WERI-Rb-1 (cell line): Measurements from ENCODE around the gene FSTL1.

Source experiments
- DNase-seq: peaks from one replicate; pipeline ENCODE4 v3.0.0-alpha.2; 2020
- H3K27ac ChIP-seq: fragments of 250-450 bp; sonication (Bioruptor Pico); 2 replicates; pipeline ENCODE4 v1.5.1; 2020; ENCODE audit warnings: mild to moderate bottlenecking, moderate library complexity
- H3K27me3 ChIP-seq: fragments of 250-450 bp; sonication (Bioruptor Pico); 2 replicates; pipeline ENCODE4 v1.5.1; 2021; ENCODE audit warnings: mild to moderate bottlenecking, low read depth, moderate library complexity; ENCODE audit not compliant: insufficient read depth, severe bottlenecking
- H3K36me3 ChIP-seq: fragments of 250-450 bp; sonication (Bioruptor Pico); 2 replicates; pipeline ENCODE4 v1.5.1; 2020; ENCODE audit warnings: mild to moderate bottlenecking, moderate library complexity
- H3K4me3 ChIP-seq: 2 replicates; pipeline ENCODE4 v1.5.1; 2011; ENCODE audit warnings: low read depth, mild to moderate bottlenecking, control low read depth, low read length
- H3K9me3 ChIP-seq: fragments of 250-450 bp; sonication (Bioruptor Pico); 2 replicates; pipeline ENCODE4 v1.5.1; 2021; ENCODE audit warnings: mild to moderate bottlenecking, moderate library complexity; ENCODE audit not compliant: severe bottlenecking
- CTCF ChIP-seq: IDR thresholded peaks from 2 replicates; pipeline ENCODE4 v1.5.1; 2011; ENCODE audit warnings: low read depth, mild to moderate bottlenecking, control low read depth, inconsistent platforms, low read length

Gene FSTL1

DNA sequence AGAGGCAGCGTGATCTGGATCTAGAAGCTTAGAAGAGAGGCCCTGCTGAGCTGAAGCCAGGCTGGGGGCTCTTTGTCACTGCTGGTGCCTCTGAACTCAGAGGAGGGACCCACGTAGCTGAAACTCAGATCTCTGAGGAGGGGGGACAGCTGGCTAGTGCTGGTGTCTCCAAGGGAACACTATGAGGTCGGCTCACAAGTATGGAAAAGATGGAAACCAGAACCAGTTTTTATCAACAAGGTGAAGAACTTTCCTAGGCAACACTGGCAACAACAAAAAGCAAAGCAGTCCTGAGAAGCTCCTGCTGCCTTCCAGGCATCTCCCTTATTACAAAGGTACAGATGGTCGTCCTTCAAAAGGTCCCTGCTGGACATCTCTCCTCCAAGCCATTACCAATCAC lies 27.0 kb upstream of the FSTL1 start:
- H3K36me3 ChIP-seq: no peaks in the 10 kb centered on the region
- H3K4me3 ChIP-seq: peak overlapping the region; percentile 24
- DNase-seq: peak; percentile 79
- no peaks in the 10 kb centered on the region for H3K27me3 ChIP-seq
- no peak for TF ChIP-seq CTCF
- peak overlapping the region; percentile 91 for H3K27ac ChIP-seq
- H3K9me3 ChIP-seq: no peaks in the 10 kb centered on the region

DNA sequence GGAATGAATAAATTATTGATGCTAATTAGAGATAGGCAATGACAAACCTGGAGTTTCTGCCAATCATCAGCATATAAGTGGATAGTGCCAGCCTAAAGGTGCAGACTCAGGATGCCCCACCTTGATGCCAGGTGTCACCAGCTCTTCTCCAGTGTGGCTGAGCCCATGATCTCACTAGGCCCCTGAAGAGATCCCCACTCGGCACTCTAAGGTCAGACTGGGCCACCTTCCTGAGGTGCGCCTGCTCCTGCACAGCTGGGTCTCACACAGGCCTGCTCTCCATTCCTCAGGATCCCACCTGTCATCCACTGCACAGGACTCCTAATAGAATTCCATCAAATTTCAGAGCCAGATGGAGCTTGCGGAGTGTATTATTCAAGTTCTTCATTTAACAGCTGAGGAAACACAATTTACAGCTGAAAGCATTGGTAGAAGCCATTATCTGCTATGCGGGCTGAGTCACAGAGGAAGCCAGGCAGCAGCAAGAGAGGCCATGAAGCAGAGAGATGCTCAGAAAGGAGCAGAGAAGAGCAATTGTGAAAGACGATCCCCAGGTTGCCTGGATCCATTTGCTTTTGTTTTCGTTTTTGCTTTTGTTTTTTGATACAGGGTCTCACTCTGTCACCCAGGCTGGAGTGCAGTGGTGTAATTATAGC lies 25.1 kb upstream of the FSTL1 start:
- Histone ChIP-seq H3K27ac (peak overlapping the region; percentile 91), H3K36me3 (no peaks in the 10 kb centered on the region)
- DNase-seq: peak; percentile 29

DNA sequence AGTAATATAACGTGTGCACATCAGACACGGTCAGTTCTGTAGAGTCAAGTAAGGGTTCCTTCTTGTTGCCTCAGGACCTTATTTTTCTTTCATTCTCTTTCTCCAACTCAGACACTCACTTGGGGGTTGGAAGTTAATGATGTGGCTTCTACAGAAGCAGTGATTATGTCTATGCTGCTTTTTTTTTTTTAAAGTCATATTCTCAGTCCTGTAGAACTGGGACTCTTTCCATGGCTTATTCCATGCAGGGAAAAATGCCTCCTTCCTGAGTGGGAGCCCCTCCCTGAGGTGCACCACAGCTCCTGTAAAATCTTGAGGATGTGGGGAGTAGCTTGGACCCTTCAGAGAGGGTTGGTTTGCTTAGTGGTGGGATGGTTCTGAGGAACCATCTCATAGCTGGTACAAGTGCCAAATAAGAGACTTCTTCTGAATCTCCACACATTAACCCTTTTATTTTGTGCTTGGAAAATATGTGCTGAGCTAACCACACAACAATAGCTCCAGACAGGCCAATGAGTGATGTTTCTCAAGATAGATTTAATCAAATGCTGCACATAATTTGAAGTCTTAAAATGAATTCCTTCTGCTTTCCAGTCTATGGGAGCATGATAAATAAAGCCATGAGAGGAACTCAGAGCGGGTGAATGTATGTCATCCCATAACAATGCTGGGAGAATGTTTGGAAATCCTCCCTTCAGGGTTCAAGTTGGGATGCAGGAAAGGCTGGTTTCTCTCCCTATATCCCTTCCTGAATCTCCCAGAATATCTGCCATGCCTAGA lies 23.3 kb upstream of the FSTL1 start:
- no peaks in the 10 kb centered on the region for H3K36me3 ChIP-seq
- H3K9me3 ChIP-seq: peaks cover 7% of the 10 kb centered on the region
- H3K27ac ChIP-seq: no peak overlapping the region
- TF ChIP-seq CTCF: no peak
- H3K27me3 ChIP-seq: no peaks in the 10 kb centered on the region
- no peak overlapping the region for H3K4me3 ChIP-seq
- no peak for DNase-seq

More for the DNA sequence above, 25.1 kb upstream of the FSTL1 start:
- TF ChIP-seq CTCF: no peak
- Histone ChIP-seq H3K9me3 (peaks cover 3% of the 10 kb centered on the region), H3K27me3 (no peaks in the 10 kb centered on the region), H3K4me3 (no peak overlapping the region)

GRCh38 chr3:120473389-120473788 lies 22.6 kb upstream of the FSTL1 start:
- Histone ChIP-seq H3K27ac (no peak overlapping the region), H3K36me3 (no peaks in the 10 kb centered on the region), H3K27me3 (no peaks in the 10 kb centered on the region), H3K4me3 (no peak overlapping the region), H3K9me3 (peaks cover 7% of the 10 kb centered on the region)
- DNase-seq: no peak
- TF ChIP-seq CTCF: no peak

GRCh38 chr3:120472121-120472844 lies 21.5 kb upstream of the FSTL1 start:
- Histone ChIP-seq H3K4me3 (no peak overlapping the region), H3K9me3 (peaks cover 7% of the 10 kb centered on the region), H3K27ac (no peak overlapping the region), H3K36me3 (no peaks in the 10 kb centered on the region), H3K27me3 (no peaks in the 10 kb centered on the region)
- TF ChIP-seq CTCF: no peak
- no peak for DNase-seq
